Gastroesophageal sphincter (tissue), 3 donors: ENCODE measurements around the gene PMAIP1.

Experiments used
- POLR2A ChIP-seq, 2 donors: fragments of 450-650 bp; IDR thresholded peaks; one replicate each; pipeline ENCODE4 v1.6.1; 2017; ENCODE audit warnings: antibody characterized with exemption in 2 of 2, mild to moderate bottlenecking in 2 of 2, moderate library complexity in 1 of 2
- TF ChIP-seq, protein P1 (sequence below), 4 experiments: fragments of 200-600 bp in 2 of 4; fragments of 450-650 bp in 2 of 4; sonication (generic) in 1 of 4; IDR thresholded peaks; one replicate each; pipeline ENCODE4 v1.5.1; 2017 to 2019; ENCODE audit warnings: antibody characterized with exemption in 4 of 4, mild to moderate bottlenecking in 2 of 4, moderate library complexity in 2 of 4

DNA sequence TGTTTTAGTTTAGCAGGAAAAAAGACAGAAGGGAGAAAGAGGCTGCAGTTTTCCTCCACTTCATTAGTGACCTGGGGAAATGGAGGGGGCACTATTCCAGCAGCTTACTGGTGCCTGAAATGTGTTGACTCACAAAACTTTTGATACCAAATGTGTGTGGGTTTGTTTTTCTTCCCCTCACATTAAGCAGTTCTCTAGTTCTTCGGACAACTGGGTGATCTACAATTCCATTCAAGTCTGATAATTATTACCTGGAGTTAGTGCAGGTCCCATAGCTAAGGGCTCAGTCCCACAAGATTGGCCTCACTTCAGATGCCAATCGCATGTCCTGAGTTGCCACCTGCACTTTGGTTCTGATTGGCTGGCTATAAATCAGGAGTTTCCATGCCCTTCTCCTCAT lies 28.4 kb downstream of the PMAIP1 start:
- no peak for TF ChIP-seq POLR2A (IDR thresholded peaks at IDR 0.05)
- TF ChIP-seq, protein P1, sequence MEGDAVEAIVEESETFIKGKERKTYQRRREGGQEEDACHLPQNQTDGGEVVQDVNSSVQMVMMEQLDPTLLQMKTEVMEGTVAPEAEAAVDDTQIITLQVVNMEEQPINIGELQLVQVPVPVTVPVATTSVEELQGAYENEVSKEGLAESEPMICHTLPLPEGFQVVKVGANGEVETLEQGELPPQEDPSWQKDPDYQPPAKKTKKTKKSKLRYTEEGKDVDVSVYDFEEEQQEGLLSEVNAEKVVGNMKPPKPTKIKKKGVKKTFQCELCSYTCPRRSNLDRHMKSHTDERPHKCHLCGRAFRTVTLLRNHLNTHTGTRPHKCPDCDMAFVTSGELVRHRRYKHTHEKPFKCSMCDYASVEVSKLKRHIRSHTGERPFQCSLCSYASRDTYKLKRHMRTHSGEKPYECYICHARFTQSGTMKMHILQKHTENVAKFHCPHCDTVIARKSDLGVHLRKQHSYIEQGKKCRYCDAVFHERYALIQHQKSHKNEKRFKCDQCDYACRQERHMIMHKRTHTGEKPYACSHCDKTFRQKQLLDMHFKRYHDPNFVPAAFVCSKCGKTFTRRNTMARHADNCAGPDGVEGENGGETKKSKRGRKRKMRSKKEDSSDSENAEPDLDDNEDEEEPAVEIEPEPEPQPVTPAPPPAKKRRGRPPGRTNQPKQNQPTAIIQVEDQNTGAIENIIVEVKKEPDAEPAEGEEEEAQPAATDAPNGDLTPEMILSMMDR (IDR thresholded peaks at IDR 0.05), result no peak
